Neural progenitor cell (in vitro differentiated cells): ENCODE results near the gene KANK4. TPM values are rescaled to one million over a fixed set of nuclear protein-coding genes. Genes with fewer than 3 reads are reported as not detected.

Source experiments
- DNase-seq: peaks from one replicate; pipeline ENCODE4 v3.0.0-alpha.2; 2016; ENCODE audit warnings: low spot score
- H2AFZ ChIP-seq: fragments of 200-600 bp; sonication (generic); replicated peaks from 2 replicates; pipeline ENCODE4 v1.6.1; 2016; ENCODE audit warnings: antibody characterized with exemption
- H3F3A ChIP-seq: fragments of 200-600 bp; sonication (generic); 2 replicates; pipeline ENCODE4 v1.6.1; 2016; ENCODE audit warnings: antibody characterized with exemption, low read depth
- H3K27ac ChIP-seq: fragments of 200-600 bp; sonication (generic); 2 replicates; pipeline ENCODE4 v1.5.1; 2016; ENCODE audit warnings: mild to moderate bottlenecking
- H3K27me3 ChIP-seq: fragments of 200-600 bp; sonication (generic); 2 replicates; pipeline ENCODE4 v1.6.1; 2016; ENCODE audit warnings: mild to moderate bottlenecking, moderate library complexity
- H3K36me3 ChIP-seq: fragments of 200-600 bp; sonication (generic); 2 replicates; pipeline ENCODE4 v1.5.1; 2016
- H3K4me1 ChIP-seq: fragments of 200-600 bp; sonication (generic); 2 replicates; pipeline ENCODE4 v1.6.1; 2016; ENCODE audit warnings: mixed run types
- H3K4me2 ChIP-seq: fragments of 200-600 bp; sonication (generic); 2 replicates; pipeline ENCODE4 v1.6.1; 2016
- H3K4me3 ChIP-seq: fragments of 200-600 bp; sonication (generic); 2 replicates; pipeline ENCODE4 v1.5.1; 2016
- H3K79me2 ChIP-seq: fragments of 200-600 bp; sonication (generic); 2 replicates; pipeline ENCODE4 v1.6.1; 2016; ENCODE audit warnings: low read depth
- H3K9ac ChIP-seq: fragments of 200-600 bp; sonication (generic); 2 replicates; pipeline ENCODE4 v1.6.1; 2016
- H3K9me3 ChIP-seq: fragments of 200-600 bp; sonication (generic); 2 replicates; pipeline ENCODE4 v1.5.1; 2016; ENCODE audit warnings: low read depth
- H4K20me1 ChIP-seq: fragments of 200-600 bp; sonication (generic); 2 replicates; pipeline ENCODE4 v1.6.1; 2016; ENCODE audit warnings: low read depth
- H3K27ac Mint-ChIP-seq: 3 replicates; pipeline ENCODE4 v1.8.0; 2021; ENCODE audit warnings: mixed read lengths
- H3K27me3 Mint-ChIP-seq: 2 replicates; pipeline ENCODE4 v1.8.0; 2022; ENCODE audit warnings: low read depth, mild to moderate bottlenecking, inconsistent platforms, moderate library complexity, mixed read lengths; ENCODE audit not compliant: insufficient read depth
- H3K36me3 Mint-ChIP-seq: 3 replicates; pipeline ENCODE4 v1.8.0; 2021; ENCODE audit warnings: mixed read lengths
- H3K4me1 Mint-ChIP-seq: 3 replicates; pipeline ENCODE4 v1.8.0; 2021; ENCODE audit warnings: mixed read lengths
- H3K4me3 Mint-ChIP-seq: 3 replicates; pipeline ENCODE4 v1.8.0; 2021; ENCODE audit warnings: mild to moderate bottlenecking, moderate library complexity, mixed read lengths
- H3K9me3 Mint-ChIP-seq: 3 replicates; pipeline ENCODE4 v1.8.0; 2020; ENCODE audit warnings: mixed read lengths
- CTCF ChIP-seq: fragments of 200-600 bp; sonication (generic); IDR thresholded peaks from 2 replicates; pipeline ENCODE4 v1.5.1; 2017; ENCODE audit warnings: antibody characterized with exemption, mild to moderate bottlenecking
- EZH2 ChIP-seq: fragments of 200-600 bp; sonication (generic); IDR thresholded peaks from 2 replicates; pipeline ENCODE4 v1.6.1; 2017; ENCODE audit warnings: antibody characterized with exemption, mild to moderate bottlenecking, moderate library complexity
- EZH2phosphoT487 ChIP-seq: fragments of 200-600 bp; sonication (generic); IDR thresholded peaks from 2 replicates; pipeline ENCODE4 v1.6.1; 2017; ENCODE audit warnings: antibody characterized with exemption
- total RNA-seq: library from RNA; depleted of rRNA; stranded (reverse); fragments of >200 nt; gene quantifications from 2 replicates; pipeline ENCODE4 v1.2.3, GENCODE V29; 2015; ENCODE audit warnings: low replicate concordance

The KANK4 gene
- total RNA-seq, 1 donor from 2014 or later: not detected

GRCh38 chr1:62343911-62344310 lies 24.7 kb upstream of the KANK4 start:
- H3K4me2 ChIP-seq: no peak overlapping the region
- H3F3A ChIP-seq: no peaks in the 10 kb centered on the region
- H3K9ac ChIP-seq: no peak overlapping the region
- no peaks in the 10 kb centered on the region for H3K9me3 Mint-ChIP-seq
- no peaks in the 10 kb centered on the region for H3K27me3 ChIP-seq
- H3K4me1 ChIP-seq: no peaks in the 10 kb centered on the region
- H3K27ac Mint-ChIP-seq: no peak overlapping the region
- TF ChIP-seq EZH2phosphoT487 (no peak), CTCF (no peak), EZH2 (no peak)
- peaks cover 6% of the 10 kb centered on the region for H3K27me3 Mint-ChIP-seq
- no peak overlapping the region for H3K4me3 ChIP-seq
- no peaks in the 10 kb centered on the region for H3K9me3 ChIP-seq
- H3K4me1 Mint-ChIP-seq: peaks cover 16% of the 10 kb centered on the region
- H3K79me2 ChIP-seq: no peaks in the 10 kb centered on the region
- no peaks in the 10 kb centered on the region for H4K20me1 ChIP-seq
- no peaks in the 10 kb centered on the region for H3K36me3 Mint-ChIP-seq
- no peak overlapping the region for H3K4me3 Mint-ChIP-seq
- no peak overlapping the region for H3K27ac ChIP-seq
- H2AFZ ChIP-seq: no peak overlapping the region
- no peak for DNase-seq
- no peaks in the 10 kb centered on the region for H3K36me3 ChIP-seq

- Mint-ChIP-seq H3K36me3 (no peaks in the 10 kb centered on the region), H3K9me3 (no peaks in the 10 kb centered on the region), H3K27ac (no peak overlapping the region)
These were observed 23.0 kb upstream of the KANK4 start for GRCh38 chr1:62342270-62342669.

GRCh38 chr1:62341615-62342014 lies 22.4 kb upstream of the KANK4 start:
- Histone ChIP-seq H3K9ac (no peak overlapping the region), H3K4me1 (peaks cover 22% of the 10 kb centered on the region), H4K20me1 (no peaks in the 10 kb centered on the region), H3K4me2 (no peak overlapping the region), H3K36me3 (no peaks in the 10 kb centered on the region), H3K27ac (no peak overlapping the region), H3K4me3 (no peak overlapping the region), H3F3A (peaks cover 15% of the 10 kb centered on the region), H2AFZ (no peak overlapping the region), H3K27me3 (no peaks in the 10 kb centered on the region), H3K79me2 (no peaks in the 10 kb centered on the region), H3K9me3 (no peaks in the 10 kb centered on the region)
- H3K27me3 Mint-ChIP-seq: peaks cover 8% of the 10 kb centered on the region
- H3K4me3 Mint-ChIP-seq: no peak overlapping the region
- H3K4me1 Mint-ChIP-seq: peaks cover 35% of the 10 kb centered on the region
- H3K27ac Mint-ChIP-seq: no peak overlapping the region
- no peaks in the 10 kb centered on the region for H3K9me3 Mint-ChIP-seq
- TF ChIP-seq EZH2 (no peak), EZH2phosphoT487 (no peak), CTCF (no peak)
- no peaks in the 10 kb centered on the region for H3K36me3 Mint-ChIP-seq
- no peak for DNase-seq

More at GRCh38 chr1:62342270-62342669, 23.0 kb upstream of the KANK4 start:
- Histone ChIP-seq H3K79me2 (no peaks in the 10 kb centered on the region), H3K9me3 (no peaks in the 10 kb centered on the region), H3K27me3 (no peaks in the 10 kb centered on the region), H3K4me3 (no peak overlapping the region), H3F3A (peaks cover 14% of the 10 kb centered on the region), H3K9ac (no peak overlapping the region), H3K36me3 (no peaks in the 10 kb centered on the region), H3K4me1 (peaks cover 15% of the 10 kb centered on the region), H2AFZ (no peak overlapping the region), H4K20me1 (no peaks in the 10 kb centered on the region), H3K27ac (no peak overlapping the region), H3K4me2 (no peak overlapping the region)
- H3K4me3 Mint-ChIP-seq: no peak overlapping the region
- DNase-seq: no peak
- peaks cover 29% of the 10 kb centered on the region for H3K4me1 Mint-ChIP-seq
- H3K27me3 Mint-ChIP-seq: peaks cover 8% of the 10 kb centered on the region
- TF ChIP-seq EZH2phosphoT487 (no peak), EZH2 (no peak), CTCF (no peak)
